Heart left ventricle (tissue), 16 donors: Measurements from ENCODE around the gene CYYR1. TPM values are rescaled to one million over a fixed set of nuclear protein-coding genes. Genes with fewer than 3 reads are reported as not detected.

Experiments used
- ATAC-seq, 4 donors: fragments of 200-7000 bp; cut with Tn5 transposase; one replicate each; pipeline ENCODE4 v1.9.1; 2020 to 2022; ENCODE audit warnings: moderate library complexity in 4 of 4, mild to moderate bottlenecking in 3 of 4, moderate number of reproducible peaks in 1 of 4
- DNase-seq, 5 donors: peaks; one replicate each; pipeline ENCODE4 v3.0.0-alpha.2; 2020
- H3K27ac ChIP-seq, 12 donors: fragments of 200-600 bp; sonication (generic) in 4 of 12; one replicate each; pipeline versions ENCODE4 v1.5.0 to v1.8.0; 2016 to 2022; ENCODE audit warnings: mild to moderate bottlenecking in 2 of 12
- H3K27me3 ChIP-seq, 9 donors: fragments of 200-600 bp; sonication (generic) in 2 of 9; one replicate each; pipeline versions ENCODE4 v1.5.1 to v1.8.0; 2016 to 2022; ENCODE audit warnings: mild to moderate bottlenecking in 3 of 9
- H3K36me3 ChIP-seq, 9 donors: fragments of 200-600 bp; sonication (generic) in 2 of 9; one replicate each; pipeline versions ENCODE4 v1.5.0 to v1.8.0; 2018 to 2022; ENCODE audit warnings: mild to moderate bottlenecking in 2 of 9
- H3K4me1 ChIP-seq, 12 donors: fragments of 200-600 bp; sonication (generic) in 4 of 12; one replicate each; pipeline versions ENCODE4 v1.5.0 to v1.8.0; 2016 to 2022; ENCODE audit warnings: mild to moderate bottlenecking in 3 of 12
- H3K4me3 ChIP-seq, 12 donors: fragments of 200-600 bp; sonication (generic) in 4 of 12; one replicate each; pipeline versions ENCODE4 v1.5.0 to v1.8.0; 2017 to 2022; ENCODE audit warnings: mild to moderate bottlenecking in 9 of 12, moderate library complexity in 4 of 12
- H3K9me3 ChIP-seq, 12 donors: fragments of 200-600 bp; sonication (generic) in 4 of 12; one replicate each; pipeline versions ENCODE4 v1.5.0 to v1.8.0; 2016 to 2022; ENCODE audit warnings: mild to moderate bottlenecking in 1 of 12
- CTCF ChIP-seq, 12 donors: fragments of 200-600 bp; sonication (generic) in 4 of 12; IDR thresholded peaks; one replicate each; pipeline versions ENCODE4 v1.5.0 to v1.8.0; 2018 to 2022; ENCODE audit warnings: antibody characterized with exemption in 12 of 12, mild to moderate bottlenecking in 5 of 12
- POLR2A ChIP-seq, 2 donors: fragments of 450-650 bp; IDR thresholded peaks; one replicate each; pipeline ENCODE4 v1.6.1; 2017; ENCODE audit warnings: antibody characterized with exemption in 2 of 2, mild to moderate bottlenecking in 2 of 2, moderate library complexity in 2 of 2
- WGBS, 4 donors: extraction: QIAGEN DNeasy Blood & Tissue Kit in 2 of 4; methylation state at CpG; one replicate each; pipeline versions ENCODE4 v1.1.5 to v1.1.7; 2013 to 2018; 5-methylcytosine and 5-hydroxymethylcytosine counted together
- intact Hi-C, 10 donors: fragments of 100-400 bp; cut with DNase I; formaldehyde crosslinking; loops; one replicate each; pipeline versions ENCODE4 v1.11.1 to v1.14.2; 2022
- polyA plus RNA-seq, 2 donors: library from polyadenylated mRNA; stranded (reverse); fragments of 200-250 nt; gene quantifications; one replicate each; pipeline ENCODE4 v1.2.3, GENCODE V29; 2013
- total RNA-seq, 9 donors: library from RNA; depleted of rRNA in 2 of 9; stranded (reverse); fragments of >200 nt in 2 of 9; fragmentation: NEBNext Ultra II Directional in 3 of 9; extraction: Animal tissue kit (Norgen Biotek cat#: 25700) in 3 of 9; gene quantifications; one replicate each; pipeline versions ENCODE4 v1.1.0 to v1.2.4, GENCODE V29; 2016 to 2023
- donor health status: ischemic (EF 13 %, LVEDD 7.1; RV severe dilation, severe dysfunction).
- donor health status: healthy with polysubstance abuse.
- donor health status: DM: no; HTN: yes; CAD: no.
- donor health status: DM: no; HTN: no; CAD: no.
- donor health status: ischemic (EF 25% LVEDD 6.9; RV normal size, moderate dysfunction).
- donor health status: ischemic (EF 25% LVEDD 5.7; RV mildly dilated, moderate dysfunction).
- donor health status: healthy.
- donor health status: DM: yes; HTN: yes; CAD: no.
- donor health status: ischemic (EF 35%, LVEDD 5.7; RV mildly dilated, moderate dysfunction).
- donor health status: nonischemic (EF 11% LVEDD 7.7; RV severe dilation, severe dysfunction).
- donor health status: DM: yes; HTN: yes; CAD: no.
- donor health status: PGD.
- donor health status: ischemic (EF 29% LVEDD 5.4; RV normal size, mild dysfunction).
- donor health status: nonischemic (EF 23%, LVEDD 6.1; RV moderate dilation, normal function).

CYYR1 gene
- total and polyA plus RNA-seq, 11 donors: 12.1 to 37.6 (median 17.2) TPM

- Histone ChIP-seq H3K4me3 (no peak overlapping the region), H3K27ac (peak overlapping the region in 1 of 12 donors; percentile 3), H3K36me3 (no peaks in the 10 kb centered on the region), H3K27me3 (no peaks in the 10 kb centered on the region), H3K4me1 (peaks cover 0 to 8% (median 0%) of the 10 kb centered on the region in 12 donors), H3K9me3 (no peaks in the 10 kb centered on the region)
- intact Hi-C loops: loop anchor here in 1 of 10 donors (10.0 kb wide), 1 partner anchor 55 kb away; no protein-coding TSS in a partner anchor
- TF ChIP-seq POLR2A (IDR thresholded peaks at IDR 0.05) (no peak), CTCF (IDR thresholded peaks at IDR 0.05) (no peak)
- ATAC-seq (no peak), DNase-seq (no peak)
- 93 to 96% (median 94%) methylated on average over 2 of the region's 2 CpGs for whole genome bisulfite sequencing, 4 donors
Measured at GRCh38 chr21:26539566-26539965, 33.5 kb downstream of the CYYR1 start.

- TF ChIP-seq POLR2A (IDR thresholded peaks at IDR 0.05) (no peak), CTCF (IDR thresholded peaks at IDR 0.05) (no peak)
- intact Hi-C loops: loop anchor here in 1 of 10 donors (10.0 kb wide), 1 partner anchor 60 kb away; no protein-coding TSS in a partner anchor
Measured at GRCh38 chr21:26534517-26534916, 38.6 kb downstream of the CYYR1 start.

GRCh38 chr21:26532208-26532607 lies 40.9 kb downstream of the CYYR1 start:
- H3K4me3 ChIP-seq: no peak overlapping the region
- TF ChIP-seq POLR2A (IDR thresholded peaks at IDR 0.05) (no peak), CTCF (IDR thresholded peaks at IDR 0.05) (no peak)
- no peak for DNase-seq
- H3K27ac ChIP-seq: peak overlapping the region in 2 of 12 donors; percentile 50 to 65
- intact Hi-C loops: loop anchor here in 1 of 10 donors (10.0 kb wide), 1 partner anchor 63 kb away; no protein-coding TSS in a partner anchor
- peaks cover 0 to 5% (median 0%) of the 10 kb centered on the region in 12 donors for H3K4me1 ChIP-seq
- no peaks in the 10 kb centered on the region for H3K27me3 ChIP-seq
- H3K9me3 ChIP-seq: peaks cover 0 to 3% (median 0%) of the 10 kb centered on the region in 12 donors
- peak in 1 of 4 donors; percentile 66 for ATAC-seq
- 30 to 55% (median 41%) methylated on average over 2 of the region's 2 CpGs for WGBS, 4 donors
- peaks cover 0 to 9% (median 0%) of the 10 kb centered on the region in 9 donors for H3K36me3 ChIP-seq

More at GRCh38 chr21:26534517-26534916, 38.6 kb downstream of the CYYR1 start:
- H3K27ac ChIP-seq: no peak overlapping the region
- no peak overlapping the region for H3K4me3 ChIP-seq
- H3K27me3 ChIP-seq: no peaks in the 10 kb centered on the region
- no peak for ATAC-seq
- peaks cover 0 to 5% (median 0%) of the 10 kb centered on the region in 12 donors for H3K4me1 ChIP-seq
- peaks cover 0 to 9% (median 0%) of the 10 kb centered on the region in 9 donors for H3K36me3 ChIP-seq
- peaks cover 0 to 3% (median 0%) of the 10 kb centered on the region in 12 donors for H3K9me3 ChIP-seq
- DNase-seq: no peak
- 80 to 88% (median 86%) methylated on average over 4 of the region's 4 CpGs for WGBS, 4 donors

GRCh38 chr21:26529526-26529925 lies 43.6 kb downstream of the CYYR1 start:
- DNase-seq: no peak
- 43 to 62% (median 54%) methylated on average over 1 of the region's 1 CpG for WGBS, 4 donors
- intact Hi-C loops: no loop called here

More at GRCh38 chr21:26529526-26529925, 43.6 kb downstream of the CYYR1 start:
- Histone ChIP-seq H3K4me1 (peaks cover 0 to 5% (median 0%) of the 10 kb centered on the region in 12 donors), H3K4me3 (no peak overlapping the region), H3K27me3 (no peaks in the 10 kb centered on the region), H3K27ac (no peak overlapping the region), H3K9me3 (peaks cover 0 to 3% (median 0%) of the 10 kb centered on the region in 12 donors), H3K36me3 (peaks cover 0 to 9% (median 0%) of the 10 kb centered on the region in 9 donors)
- TF ChIP-seq CTCF (IDR thresholded peaks at IDR 0.05): no peak
- no peak for TF ChIP-seq POLR2A (IDR thresholded peaks at IDR 0.05)
- no peak for ATAC-seq
